GM18519 (cell line): ENCODE data around the gene RPL10L.

Experiments used
- ATAC-seq: cut with Tn5 transposase; IDR thresholded peaks from one replicate; pipeline ENCODE4 v1.9.1; 2021; ENCODE audit warnings: mild to moderate bottlenecking, moderate library complexity; ENCODE audit not compliant: unreplicated experiment, low FRiP score

Gene RPL10L

GRCh38 chr14:46651526-46652144 lies at the start of gene RPL10L:
Gene RPL10L (minus strand): TSS chr14:46651781. CDS start chr14:46651736, 45 bp downstream.
- ATAC-seq: no peak

GRCh38 chr14:46691819-46692218 lies 40.2 kb upstream of the RPL10L start:
- no peak for ATAC-seq

- ATAC-seq: no peak
Observed at GRCh38 chr14:46686652-46687051, 35.1 kb upstream of the RPL10L start.

GRCh38 chr14:46672128-46672527 lies 20.5 kb upstream of the RPL10L start:
- no peak for ATAC-seq

- no peak for ATAC-seq
Observed at GRCh38 chr14:46663382-46663781, 11.8 kb upstream of the RPL10L start.

- ATAC-seq: no peak
Observed at GRCh38 chr14:46661728-46662127, 10.1 kb upstream of the RPL10L start.

- no peak for ATAC-seq
Observed at GRCh38 chr14:46653031-46653755, 1.6 kb upstream of the RPL10L start.

- no peak for ATAC-seq
Observed at GRCh38 chr14:46646796-46647195, 4.8 kb downstream of the RPL10L start.

- no peak for ATAC-seq
Observed at GRCh38 chr14:46626876-46627275, 24.7 kb downstream of the RPL10L start.
